ENCODE measurements around the gene RNASE11.
"Not testable (repeated sequence)": the region's sequence is repeated elsewhere in the genome, so short reads cannot be mapped to it uniquely, and the experiment has no call there.

RNASE11 gene

DNA sequence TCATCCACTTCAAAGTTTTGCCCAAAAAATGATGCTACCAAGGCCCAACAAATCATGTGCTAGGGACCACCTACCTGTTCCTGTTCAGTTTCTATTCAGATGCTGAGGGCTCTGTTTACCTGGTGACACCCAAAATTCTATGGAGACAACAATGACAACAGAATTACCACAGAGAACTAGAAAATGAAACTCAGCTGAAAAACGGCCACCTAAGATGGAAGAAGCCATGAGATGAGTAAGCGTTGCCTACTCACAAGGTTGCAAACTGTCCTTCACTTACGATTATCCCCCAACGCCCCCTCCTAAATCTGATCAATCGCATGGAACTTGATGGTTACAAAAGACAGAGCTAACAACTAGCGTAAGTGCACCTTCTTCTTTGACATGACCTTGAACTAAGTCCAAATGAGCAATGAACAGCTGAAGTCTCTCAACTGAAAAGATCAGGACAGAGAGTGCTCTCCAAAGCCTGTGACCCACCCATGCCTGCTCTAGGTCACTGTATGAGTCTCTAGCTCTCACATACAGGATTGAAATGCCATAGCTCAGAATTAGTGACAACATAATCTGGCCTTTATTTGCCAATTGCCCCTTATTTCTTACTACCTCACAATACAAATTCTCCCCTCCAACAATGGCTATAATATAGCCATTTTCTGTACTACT is at the start of gene RNASE11:
Gene RNASE11, minus strand, starts transcription at position 513 of the 666 bp plus-strand sequence.
- no peak for DNase-seq (ENCODE audit: low spot score)

DNA sequence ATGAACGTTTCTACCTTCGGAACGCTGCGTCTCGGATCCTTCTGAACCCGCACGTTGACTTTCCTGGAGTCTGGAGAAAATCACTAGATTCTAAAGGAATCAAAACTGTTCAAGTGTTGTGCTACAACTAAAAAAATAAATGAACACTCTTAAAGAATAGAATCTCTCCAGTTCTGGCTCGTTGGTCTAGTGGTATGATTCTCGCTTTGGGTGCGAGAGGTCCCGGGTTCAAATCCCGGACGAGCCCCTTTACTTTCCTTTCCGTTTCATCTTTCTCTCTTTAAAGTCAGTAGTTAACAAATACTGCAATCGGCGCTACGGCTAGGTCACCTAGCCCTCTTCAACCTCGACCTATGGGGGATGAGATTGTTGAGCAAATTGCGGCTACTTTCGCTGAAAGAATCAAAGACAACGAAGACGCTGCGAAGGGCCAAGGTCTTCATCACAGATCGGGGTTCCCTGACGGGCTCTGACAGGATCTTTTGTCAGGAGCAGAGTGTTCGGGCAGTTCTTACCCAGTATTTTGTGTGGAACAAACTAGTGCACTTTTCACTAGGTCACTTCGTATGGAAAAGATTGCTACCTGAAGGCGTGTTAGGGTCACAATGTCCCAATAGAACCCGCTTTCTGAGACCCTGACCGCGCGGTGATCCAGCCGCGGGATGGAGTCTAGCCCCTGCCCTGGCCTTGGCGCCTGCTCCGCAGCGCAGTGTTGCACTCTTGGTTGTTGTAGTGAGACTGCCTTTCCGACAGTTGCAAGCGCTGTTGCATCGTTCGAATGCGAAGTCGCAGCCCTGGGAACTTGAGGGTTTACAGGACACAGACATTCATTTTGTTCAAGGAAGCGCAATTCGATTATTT is 45.3 kb upstream of the RNASE11 start:
- peak; percentile 88 for DNase-seq (ENCODE audit: low spot score)

DNA sequence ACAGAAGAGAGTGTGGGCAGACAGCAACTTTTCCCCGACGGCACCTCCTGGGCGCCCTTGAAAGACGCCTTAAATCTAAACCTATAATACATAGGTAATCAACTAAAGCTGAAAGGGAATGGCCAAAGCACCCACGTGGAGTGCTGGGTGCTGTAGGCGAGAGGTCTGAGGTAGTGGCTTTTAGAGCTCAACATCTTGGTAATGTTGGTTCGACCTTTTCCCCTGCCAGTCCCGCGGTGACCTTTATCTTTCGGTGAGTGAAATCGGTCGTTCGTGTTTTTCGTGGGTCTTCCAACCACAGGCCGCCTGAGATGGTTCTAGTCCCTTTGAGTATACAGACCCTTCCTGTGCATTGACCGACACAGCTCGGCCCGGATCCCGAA is 44.6 kb upstream of the RNASE11 start:
- DNase-seq (ENCODE audit: low spot score), result no peak

DNA sequence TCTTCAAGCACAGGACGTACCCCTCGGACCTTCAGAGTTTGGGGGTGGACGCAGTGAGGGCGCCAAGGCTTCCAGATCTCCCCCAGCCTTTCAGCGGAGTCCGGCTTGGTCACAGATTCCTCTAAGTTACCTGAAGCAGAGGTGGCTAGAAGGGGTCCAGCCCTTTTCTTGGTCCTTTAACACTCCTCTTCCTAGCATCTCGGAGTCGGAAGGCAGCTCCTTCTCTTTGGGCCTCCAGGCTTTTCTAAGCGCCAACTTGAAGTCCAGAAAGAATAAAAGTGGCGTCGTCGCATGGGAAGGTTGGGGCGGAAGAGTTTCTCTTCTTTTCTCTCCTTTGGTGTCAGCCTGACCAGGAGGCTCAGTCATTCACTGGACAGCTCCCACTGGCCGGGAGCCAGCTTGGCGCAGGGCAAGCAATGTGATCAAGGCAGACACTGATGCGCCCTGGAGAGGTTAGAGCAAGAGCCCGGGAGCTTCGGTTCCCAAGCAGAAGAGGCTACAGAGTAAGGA is 44.1 kb upstream of the RNASE11 start:
- no peak for DNase-seq (ENCODE audit: low spot score)

DNA sequence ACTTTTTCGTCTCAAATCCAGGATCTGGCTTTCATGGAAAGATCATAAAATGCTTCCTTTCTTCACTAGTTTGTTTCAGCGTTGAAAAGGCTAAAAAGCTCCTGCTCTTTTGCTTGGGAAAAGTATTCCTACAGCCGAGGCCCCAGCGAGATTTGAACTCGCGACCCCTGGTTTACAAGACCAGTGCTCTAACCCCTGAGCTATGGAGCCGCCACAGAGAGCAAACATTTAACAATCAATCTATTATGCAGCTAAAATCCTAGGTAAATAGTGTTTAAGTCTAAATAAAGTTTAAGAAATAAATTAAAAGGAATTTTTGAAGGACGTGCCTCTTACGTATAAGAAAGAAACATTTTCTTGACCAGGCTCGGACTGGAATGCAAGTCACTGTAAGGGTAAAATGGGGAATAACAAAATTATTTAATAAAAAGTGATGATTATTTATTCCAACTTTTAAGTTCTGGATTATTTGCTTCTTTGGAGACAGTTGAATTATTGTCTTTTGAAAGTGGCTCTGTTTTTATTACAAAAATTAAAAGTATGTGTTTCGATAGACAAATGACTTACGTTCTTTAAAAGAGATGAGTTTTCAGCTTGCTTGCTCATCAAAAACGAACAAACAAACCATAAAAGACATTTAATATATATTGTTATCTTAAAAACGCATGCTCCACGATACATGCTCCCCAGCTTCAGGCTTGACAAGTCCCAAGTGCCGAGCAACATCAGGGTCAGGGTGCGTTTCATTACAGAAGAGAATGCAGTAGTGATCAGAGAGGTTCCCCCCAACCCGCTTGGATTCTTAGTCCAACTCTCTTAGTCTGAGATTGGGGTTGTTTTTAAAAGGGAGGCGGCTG is 43.5 kb upstream of the RNASE11 start:
- DNase-seq (ENCODE audit: low spot score), result peak; percentile 58

DNA sequence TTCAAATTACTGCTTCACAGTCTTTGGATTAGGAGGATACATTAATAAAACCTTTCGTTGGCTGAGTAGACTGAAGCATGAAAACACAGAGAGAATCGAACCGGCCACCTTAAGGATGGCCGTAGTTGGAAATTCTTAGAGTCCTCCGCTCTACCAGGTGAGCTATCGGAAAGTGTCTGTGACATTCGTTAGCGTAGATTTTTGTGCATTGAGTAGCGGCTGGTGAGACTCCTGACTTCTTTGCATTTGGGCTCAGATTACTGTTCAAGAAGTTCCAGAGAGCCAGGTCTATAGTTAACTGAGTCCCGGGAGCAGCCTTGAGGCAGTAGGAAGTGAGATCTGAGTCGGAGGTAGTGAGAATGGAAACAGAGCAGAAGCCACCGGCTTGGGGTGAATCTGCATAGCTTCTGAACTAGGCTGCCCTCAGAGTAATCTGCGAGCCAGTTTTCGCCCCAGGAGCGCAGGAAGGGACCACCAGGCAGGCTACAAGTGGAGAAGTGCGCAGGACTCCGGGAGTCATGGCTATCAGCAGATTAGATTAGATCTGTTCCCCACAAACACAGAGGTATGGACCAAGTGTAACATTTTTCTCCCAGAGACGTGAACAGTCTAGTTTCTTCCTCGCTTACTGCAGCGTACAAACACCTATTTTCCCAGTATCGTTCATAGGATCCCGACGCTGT is 42.7 kb upstream of the RNASE11 start:
- peak; percentile 47 for DNase-seq (ENCODE audit: low spot score)

DNA sequence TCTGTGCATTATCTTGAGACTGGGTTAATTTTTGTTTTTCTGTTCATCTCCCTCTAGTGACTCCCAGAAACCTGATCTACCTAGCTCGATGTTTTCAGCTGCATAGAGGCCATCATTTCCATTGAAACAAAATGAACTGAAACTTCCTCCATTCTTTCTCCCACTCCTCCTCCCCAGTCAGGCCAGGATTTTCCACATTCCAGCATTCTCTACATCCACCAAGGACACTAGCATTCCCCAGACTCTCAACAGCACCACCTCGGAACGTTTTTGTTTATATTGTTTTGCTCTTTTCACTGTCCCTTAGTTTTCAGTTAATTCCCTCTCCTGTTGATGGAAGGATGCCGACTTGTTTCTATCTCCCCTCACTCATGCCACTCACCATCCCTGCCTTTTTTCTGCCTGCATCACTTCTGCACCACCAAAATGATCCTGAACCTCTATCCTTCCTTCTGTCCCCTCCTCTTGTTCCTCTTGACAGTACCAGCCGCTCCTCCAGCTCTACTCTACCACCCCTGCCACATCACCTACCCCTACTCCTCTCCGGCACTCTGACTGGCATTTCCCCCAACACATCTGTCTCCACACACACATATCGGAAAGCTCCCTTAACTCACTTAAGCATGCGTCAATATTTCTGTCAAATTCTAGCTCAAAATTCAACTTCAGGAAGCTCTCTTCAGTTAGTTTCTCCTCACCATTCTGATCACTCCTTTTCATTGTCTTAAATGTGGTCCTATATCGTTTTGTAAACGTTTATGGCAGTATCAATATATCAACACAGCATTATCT is 40.5 kb upstream of the RNASE11 start:
- DNase-seq (ENCODE audit: low spot score), result no peak

DNA sequence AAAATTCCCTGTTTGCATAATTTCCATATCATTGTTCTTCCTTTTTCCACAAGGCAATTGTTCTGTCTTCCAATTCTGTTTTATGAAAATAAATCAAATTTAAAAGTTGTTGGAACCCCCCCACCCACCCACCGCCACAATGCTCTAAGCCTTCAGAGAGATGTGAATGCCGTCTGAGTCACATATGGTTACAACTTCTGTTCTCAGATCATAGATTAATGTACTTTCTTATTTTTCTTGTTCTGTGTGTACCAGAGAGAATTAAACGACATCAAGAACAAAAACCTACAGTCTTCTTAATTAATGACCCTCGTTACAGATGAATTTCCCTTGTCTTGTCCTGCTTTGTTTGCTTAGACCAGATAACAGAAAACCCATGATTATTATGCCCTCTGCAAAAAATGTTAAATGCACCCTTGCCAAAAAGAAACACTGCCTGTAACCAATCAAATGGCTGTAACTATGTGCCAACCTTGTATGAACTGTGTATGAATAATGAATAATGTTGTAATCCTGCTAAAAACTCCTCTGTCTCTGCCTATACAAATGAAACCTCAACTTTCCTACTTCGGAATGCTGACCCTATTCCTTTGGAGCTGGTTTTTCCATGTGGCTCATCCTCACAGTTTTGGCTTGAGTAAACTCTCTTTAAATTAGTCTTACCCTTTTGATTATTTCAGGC is 39.7 kb upstream of the RNASE11 start:
- no peak for DNase-seq (ENCODE audit: low spot score)

DNA sequence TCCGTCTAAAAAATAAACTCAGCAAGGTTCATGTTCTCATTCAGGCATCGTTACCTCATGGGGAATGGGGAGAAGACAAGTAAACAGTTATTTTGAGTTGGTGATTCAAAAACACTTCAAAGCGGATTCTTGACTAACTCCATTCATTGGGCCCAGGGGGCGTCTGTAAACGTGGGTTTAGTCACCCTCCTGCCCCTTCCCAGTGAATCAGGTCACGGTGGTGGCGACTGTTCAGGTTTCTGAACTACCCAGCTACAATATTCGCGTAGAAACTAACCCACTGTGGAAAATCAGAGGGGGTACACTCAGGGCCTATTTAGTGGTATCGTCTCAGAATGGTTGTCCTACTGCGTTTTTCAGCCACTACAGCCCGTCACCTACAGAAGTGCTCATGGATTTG is 38.5 kb upstream of the RNASE11 start:
- no peak for DNase-seq (ENCODE audit: low spot score)

DNA sequence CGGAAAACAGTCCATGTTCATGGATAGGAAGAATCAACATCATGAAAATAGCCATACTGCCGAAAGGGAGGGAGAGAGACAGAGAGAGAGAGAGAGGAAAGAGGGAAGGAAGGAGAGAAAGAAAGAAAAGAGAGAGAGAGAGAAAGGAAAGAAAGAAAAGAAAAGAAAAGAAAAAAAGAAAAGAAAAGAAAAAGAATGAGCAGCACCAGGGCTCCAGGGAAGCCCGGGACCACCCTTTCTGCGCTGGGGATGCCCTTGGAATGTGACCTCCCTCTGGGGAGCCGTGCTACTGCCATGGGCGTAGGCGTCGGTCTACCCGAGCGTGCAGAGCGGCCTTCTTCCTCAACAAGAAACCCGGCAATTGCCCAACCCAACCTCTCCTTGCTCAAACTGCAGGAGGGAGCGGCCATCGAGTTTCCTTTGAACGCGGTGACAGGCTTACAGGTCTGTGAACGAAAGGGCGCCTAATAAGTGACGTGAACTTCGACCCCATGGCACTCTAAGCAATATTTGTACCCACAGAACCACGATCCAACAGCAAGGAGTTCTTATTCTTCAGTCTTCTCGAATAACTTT is 36.8 kb upstream of the RNASE11 start:
- no peak for DNase-seq (ENCODE audit: low spot score)

DNA sequence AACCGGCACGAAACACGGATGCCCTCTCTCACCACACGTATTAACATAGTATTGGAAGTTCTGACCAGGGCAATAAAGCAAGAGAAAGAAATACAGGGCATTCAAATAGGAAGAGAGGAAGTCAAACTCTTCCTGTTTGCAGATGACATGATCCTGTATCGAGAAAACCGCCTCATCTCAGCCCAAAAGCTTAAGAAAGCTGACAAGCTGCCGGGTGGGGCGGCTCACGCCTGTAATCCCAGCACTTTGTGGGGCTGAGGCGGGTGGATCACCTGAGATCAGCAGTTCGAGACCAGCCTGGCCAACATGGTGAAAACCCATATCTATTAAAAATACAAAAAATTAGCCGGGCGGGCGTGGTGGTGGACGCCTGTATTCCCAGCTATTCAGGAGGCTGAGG is 36.0 kb upstream of the RNASE11 start:
- DNase-seq (ENCODE audit: low spot score), result no peak

DNA sequence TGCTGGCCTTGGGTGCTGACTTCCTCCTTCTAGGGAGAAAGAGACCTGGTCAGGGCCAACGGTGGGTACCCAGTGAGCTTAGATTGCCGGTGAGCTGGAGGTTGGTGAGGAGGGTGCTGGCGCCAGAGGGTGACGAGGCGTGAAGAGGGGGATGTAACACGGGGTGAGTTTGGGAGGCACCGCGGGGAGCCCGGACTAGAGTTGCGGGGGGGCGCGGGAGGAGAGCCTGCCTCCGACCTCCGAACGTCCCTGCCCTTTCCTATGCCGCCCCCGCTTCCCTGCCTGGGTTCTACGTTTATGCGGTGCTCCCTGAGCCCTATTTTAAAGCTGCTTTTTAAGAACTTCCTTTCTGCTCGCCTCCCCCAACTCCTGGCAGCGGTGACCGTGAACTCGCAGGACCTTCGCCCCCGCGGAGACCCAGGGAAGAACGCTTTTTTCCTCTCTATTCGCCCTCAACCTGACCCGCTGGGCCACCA is 35.1 kb upstream of the RNASE11 start:
- no peak for DNase-seq (ENCODE audit: low spot score)

DNA sequence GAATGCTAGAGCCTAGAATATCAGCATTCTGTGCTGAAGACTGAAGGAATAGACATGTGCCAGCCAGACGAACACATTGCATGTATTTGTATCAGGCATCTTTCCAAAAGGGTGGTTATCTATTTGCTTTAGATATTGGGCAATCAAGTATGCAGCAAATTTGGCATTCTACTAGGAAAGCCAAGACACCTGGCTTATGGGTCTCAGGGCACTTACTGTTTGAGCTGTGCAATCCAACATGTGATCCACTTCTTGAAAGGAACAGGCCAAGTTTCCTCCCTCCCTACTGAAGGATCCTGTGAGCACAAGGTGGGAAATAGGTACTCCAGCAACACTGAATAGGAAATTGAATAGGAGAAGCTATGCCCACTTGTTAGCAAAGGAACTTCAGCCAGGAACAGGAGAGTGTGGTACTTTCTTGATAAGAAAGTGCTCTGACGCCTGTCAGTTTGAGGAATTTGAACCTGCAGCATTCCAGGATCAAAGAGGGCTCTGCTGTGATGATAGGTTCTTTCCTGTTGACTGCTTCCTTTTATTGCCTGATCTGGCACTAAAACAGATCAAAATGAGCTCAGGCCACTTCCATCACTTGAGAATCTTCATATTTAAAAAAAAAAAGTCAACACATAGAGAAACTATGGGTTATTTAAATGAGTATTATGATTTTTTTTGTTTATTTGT is 33.1 kb upstream of the RNASE11 start:
- no peak for DNase-seq (ENCODE audit: low spot score)

DNA sequence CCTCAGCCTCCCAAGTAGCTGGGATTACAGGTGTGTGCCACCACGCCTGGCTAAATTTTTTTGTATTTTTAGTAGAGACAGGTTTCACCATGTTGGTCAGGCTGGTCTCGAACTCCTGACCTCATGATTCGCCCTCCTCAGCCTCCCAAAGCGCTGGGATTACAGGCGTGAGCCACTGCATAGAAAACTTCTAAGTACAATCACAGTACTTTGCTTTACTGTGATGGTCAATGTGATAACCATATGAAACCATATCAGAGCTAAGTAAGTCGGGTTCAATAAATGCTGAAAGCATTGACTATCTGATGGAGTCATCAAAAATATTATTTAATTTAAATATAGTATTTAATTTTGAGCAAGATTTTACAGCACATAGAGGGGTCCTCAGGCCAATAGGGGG is 31.9 kb upstream of the RNASE11 start:
- not testable (repeated sequence) for DNase-seq (ENCODE audit: low spot score)

DNA sequence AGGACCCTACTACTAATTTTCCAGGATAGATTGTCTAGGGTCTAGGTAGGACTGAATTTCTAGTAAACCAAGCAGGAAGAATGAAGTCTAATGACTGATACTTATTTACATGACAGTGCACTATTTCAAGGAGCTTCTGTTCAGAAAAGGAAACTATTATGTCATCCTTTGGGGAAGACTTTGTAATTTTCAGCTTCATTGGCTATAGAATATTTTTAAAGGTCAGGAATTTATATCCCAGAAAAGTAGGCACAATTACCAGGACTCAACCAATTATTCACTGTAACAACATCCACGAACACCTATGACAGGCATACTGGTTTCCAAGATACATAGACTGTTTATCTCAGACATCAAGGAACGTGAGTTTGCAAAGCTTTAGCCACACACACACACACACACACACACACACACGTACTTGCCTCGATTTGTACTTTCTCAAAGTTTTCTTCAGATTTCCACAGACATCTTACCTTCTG is 30.5 kb upstream of the RNASE11 start:
- DNase-seq (ENCODE audit: low spot score), result no peak

DNA sequence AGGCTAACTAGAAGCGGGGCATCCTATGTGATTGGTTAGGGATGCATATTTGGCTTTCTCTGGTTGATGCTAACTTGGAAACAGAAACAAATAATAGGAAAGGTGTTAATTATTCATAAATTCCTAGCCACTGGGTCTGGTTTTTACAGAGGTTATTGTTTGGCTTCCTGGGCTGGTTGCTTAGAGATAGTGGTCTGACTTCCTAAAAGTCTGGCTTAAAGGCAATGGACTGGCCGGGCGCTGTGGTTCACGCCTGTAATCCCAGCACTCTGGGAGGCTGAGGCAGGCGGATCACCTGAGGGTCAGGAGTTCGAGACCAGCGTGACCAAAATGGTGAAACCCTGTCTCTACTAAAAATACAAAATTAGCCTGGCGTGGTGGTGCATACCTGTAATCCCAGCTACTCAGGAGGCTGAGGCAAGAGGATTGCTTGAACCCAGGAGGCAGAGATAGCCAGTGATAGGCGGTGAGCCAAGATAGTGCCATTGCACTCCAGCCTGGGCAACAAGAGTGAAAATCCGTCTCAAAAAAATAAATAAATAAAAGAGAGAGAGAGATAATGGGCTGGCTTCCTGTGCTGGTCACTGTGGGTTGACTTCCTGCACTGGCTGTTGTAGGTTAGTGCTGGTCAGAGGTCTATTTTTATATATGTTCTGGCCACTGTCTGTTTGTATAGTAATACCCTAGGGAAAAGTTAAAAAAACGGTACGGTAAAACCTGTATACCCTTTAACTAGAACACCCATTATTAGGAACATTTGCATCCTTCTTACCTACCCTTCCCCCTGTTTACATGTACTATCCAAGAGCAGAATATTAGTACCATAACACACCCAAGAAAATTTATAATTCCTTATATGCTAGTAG is 29.6 kb upstream of the RNASE11 start:
- DNase-seq (ENCODE audit: low spot score), result peak; percentile 63

DNA sequence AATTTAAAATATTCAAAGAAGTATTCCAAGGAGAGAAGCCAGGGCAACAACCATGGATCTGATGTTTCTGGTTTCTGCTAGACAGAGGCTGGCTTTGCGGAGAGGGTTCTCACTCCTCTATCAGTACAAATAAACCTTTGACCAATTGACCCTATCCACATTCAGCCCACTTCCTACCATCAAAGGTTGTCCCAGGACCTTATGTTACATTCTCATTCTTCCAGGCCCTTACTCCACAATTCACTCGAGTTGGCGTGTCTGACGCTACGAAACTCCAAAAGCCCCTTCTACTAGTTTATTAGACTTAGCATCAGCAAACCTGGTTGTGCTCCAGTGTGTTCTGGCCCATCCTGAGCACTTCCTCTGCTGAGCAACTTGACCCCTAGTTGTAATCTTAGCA is 28.2 kb upstream of the RNASE11 start:
- no peak for DNase-seq (ENCODE audit: low spot score)

All from kidney capillary endothelial cell (primary cell).